NCI-H524 treated with DMSO at 0.1 percent for 48 hours (cell line): ENCODE measurements around the gene ZFP1.
"Not testable (repeated sequence)": the region's sequence is repeated elsewhere in the genome, so short reads cannot be mapped to it uniquely, and the experiment has no call there.

Source experiments
- DNase-seq: peaks from one replicate; lab custom pipeline; 2025; lab: John Stamatoyannopoulos, UW

The ZFP1 gene

DNA sequence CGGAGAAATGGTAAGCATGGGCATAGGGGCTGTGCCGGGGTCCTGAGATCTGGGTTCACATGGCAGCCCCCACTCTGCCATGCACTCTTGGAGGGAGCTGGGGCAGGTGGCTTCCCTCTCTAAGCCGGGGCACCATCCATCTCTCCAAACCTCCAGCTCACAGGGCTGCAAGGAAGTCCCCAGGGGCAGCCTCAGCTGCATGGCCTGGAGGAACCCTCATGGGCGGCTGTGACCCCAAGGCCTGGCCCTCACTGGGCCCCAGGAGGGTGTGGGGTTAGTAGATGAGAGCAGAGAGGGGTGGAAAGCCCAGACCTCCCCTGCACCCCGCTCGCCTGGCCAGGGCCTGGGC, 56.1 kb downstream of the ZFP1 start:
- no peak for DNase-seq

- DNase-seq = not testable (repeated sequence)
Measured at GRCh38 chr16:75204905-75205304, 56.6 kb downstream of the ZFP1 start.

GRCh38 chr16:75205438-75205837, 57.1 kb downstream of the ZFP1 start:
- DNase-seq = not testable (repeated sequence)

DNA sequence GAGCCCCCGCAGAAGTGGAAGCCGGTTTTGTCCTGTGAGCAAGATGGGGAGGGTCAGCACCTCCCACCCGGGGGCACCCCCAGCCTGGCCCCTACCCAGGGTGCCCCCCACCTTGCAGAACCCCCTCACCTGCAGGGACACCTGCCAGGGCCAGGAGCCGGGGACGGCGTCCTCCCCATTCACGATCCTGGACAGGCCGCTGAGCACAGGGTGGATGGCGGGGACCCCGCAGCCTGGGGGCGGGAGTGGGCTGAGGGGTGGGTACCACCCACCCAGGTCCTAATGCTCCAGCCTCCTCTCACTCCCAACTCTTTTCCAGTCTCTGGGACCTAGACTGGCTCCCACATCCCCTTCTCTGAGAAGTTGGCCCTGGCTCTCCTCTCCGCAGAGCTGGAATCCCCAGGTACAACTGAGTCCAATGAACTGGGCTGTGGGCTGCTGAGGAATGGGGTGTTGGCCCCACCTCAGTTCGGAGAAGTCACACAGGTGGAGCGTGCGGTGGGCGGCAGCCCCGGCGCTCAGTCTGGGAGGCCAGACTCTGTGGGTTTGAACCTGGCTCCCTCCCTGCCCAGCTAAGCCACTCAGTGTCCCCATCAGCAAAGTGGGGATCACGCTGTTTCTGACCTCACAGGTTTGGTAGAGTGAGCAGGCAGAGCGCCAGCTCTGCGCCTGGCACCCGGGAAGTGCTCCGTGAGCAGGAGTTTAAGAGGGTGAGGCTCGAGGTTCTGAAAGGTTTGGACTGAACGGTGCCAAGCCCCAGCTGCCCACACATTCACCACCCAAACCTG, 57.8 kb downstream of the ZFP1 start:
- not testable (repeated sequence) for DNase-seq

- no peak for DNase-seq
Measured at GRCh38 chr16:75206749-75207451, 58.6 kb downstream of the ZFP1 start, which contains the start of gene CTRB2. Gene CTRB2 (minus strand): TSS chr16:75207161. CDS start chr16:75207141, 20 bp downstream.

DNA sequence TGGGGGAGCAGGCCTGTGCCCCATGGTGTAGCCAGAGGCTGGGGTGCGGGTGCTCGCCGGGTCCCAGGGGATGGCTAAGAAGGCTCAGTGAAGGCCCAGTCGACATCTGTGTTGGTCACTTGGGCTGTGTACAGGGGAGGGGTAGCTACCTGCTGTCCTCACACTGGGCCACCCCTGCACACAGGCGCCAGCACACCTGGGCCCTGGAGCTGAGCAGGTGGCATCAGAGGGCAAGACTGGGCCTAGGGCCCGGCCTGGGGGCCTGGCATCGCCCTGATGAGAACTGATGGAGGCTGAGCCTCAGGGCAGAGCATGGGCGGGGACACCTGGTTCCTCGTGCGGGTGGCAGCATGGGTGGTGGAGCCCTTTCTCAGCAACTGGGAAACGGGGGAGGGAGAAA, 59.5 kb downstream of the ZFP1 start:
- no peak for DNase-seq

DNA sequence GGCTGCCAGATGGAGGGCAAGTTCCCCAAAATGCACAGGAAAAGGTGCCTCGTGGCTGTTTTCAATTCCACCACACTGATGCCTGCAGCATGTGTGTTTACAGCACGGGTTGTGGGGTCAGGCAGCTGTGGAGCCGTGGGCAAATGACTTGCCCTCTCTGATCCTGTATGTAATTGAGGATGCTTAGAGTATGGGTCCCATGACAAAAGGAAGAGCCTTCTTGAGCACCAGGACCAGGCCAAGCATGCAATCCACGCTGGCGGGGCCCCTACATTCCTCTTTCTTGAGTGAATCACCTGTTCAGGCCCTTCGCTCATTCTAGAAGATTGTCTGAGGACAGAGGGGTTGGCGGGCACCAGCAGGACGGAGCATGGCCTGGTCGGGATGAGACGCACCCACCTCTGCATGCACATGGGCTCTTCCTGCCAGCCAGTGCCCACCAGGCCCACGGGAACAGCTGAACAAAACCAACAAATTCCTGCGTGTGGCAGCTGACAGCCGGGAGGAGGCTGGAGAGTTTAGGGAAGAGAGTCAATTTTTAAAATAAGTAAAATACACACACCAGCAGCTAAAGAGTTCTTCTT, 60.0 kb downstream of the ZFP1 start:
- DNase-seq = no peak

- no peak for DNase-seq
Measured at GRCh38 chr16:75208861-75209505, 60.7 kb downstream of the ZFP1 start.

- DNase-seq = not testable (repeated sequence)
Measured at GRCh38 chr16:75209514-75209913, 61.2 kb downstream of the ZFP1 start.

GRCh38 chr16:75209944-75210343, 61.6 kb downstream of the ZFP1 start:
- no peak for DNase-seq

DNA sequence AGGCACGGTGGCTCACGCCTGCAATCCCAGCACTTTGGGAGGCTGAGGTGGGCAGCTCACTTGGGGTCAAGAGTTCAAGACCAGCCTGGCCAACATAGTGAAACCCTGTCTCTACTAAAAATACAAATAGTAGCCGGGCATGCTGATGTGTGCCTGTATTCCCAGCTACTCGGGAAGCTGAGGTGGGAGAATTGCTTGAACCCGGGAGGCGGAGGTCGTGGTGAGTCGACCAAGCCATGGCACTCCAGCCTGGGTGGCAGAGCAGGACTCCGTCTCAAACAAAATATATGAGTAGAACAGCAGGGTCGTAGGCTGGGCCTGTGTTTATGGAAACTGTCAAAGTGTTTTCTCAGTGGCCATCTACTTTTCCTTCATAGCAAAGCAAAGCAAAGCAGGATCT, 63.0 kb downstream of the ZFP1 start:
- not testable (repeated sequence) for DNase-seq

GRCh38 chr16:75216127-75216526, 67.8 kb downstream of the ZFP1 start:
- DNase-seq = no peak

DNA sequence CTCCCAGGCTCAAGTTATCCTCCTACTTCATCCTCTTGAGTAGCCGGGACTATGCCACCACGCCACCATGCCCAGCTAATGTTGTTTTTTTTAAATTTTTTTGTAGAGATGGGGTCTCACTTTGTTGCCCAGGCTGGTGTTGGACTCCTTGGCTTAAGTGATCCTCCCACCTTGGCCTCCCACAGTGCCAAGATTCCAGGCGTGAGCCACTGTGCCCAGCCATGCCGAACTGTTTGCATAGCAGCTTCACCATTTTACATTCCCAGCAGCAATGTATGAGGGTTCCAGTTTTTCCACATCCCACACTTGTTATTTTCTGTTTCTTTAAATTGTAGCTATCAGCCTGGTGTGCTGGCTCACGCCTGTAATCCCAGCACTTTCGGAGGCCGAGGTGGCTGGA, 68.3 kb downstream of the ZFP1 start:
- DNase-seq = no peak

DNA sequence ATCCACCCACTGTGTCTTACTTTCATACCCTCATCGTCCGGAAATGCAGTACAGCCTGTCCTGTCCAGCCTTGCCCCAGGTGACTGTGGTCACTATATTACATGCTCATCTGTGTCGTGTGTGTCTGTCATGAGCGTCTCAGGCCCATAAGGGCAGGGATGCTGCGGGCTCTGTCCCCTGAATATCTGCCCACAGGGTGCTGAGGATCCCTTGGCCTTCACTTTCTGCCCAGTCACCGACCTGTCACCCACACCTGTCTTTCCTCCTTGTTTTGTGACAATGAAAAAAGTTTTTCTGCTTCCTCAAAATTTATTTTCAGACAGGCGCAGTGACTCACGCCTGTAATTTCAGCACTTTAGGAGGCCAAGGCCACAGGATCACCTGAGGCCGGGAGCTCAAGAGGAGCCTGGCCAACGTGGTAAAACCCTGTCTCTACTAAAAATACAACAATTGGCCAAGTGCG, 69.1 kb downstream of the ZFP1 start:
- no peak for DNase-seq

- DNase-seq = no peak
Measured at GRCh38 chr16:75218256-75219076, 70.1 kb downstream of the ZFP1 start, which contains the start of gene CTRB1. Gene CTRB1 (plus strand): TSS chr16:75218988. CDS start chr16:75219008, 20 bp downstream.

- DNase-seq = no peak
Measured at GRCh38 chr16:75219088-75219487, 70.8 kb downstream of the ZFP1 start.

DNA sequence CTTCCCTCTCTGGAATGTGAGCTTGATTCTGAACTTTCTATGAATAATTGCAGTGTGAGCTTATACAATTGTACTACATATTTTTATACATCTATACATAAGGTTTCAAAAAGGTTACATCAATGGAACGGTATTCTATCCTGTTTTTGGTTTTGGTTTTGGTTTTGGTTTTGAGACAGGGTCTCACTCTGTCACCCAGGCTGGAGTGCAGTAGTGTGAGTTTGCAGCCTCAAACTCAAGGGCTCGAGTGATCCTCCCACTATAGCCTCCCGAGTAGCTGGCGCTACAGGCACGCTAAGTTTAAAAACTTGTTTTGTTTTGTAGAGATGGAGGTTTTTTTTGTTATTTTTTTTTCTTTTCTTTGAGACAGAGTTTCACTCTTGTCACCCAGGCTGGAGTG, 71.5 kb downstream of the ZFP1 start:
- DNase-seq = no peak
